T-helper 1 cell treated with Interleukin-12 subunit alpha and Interleukin-12 subunit beta and Interleukin-4 antibody, amounts not matched to agents 30 μg/mL and 1 μg/mL, for 36 hours (primary cell): Measurements from ENCODE around the gene INHA.

Experiments used
- H3K27ac Mint-ChIP-seq: one replicate; pipeline ENCODE4 v1.8.0; 2021; ENCODE audit warnings: mild to moderate bottlenecking, mixed read lengths
- H3K27me3 Mint-ChIP-seq: one replicate; pipeline ENCODE4 v1.8.0; 2021; ENCODE audit warnings: low read depth, mixed read lengths
- H3K36me3 Mint-ChIP-seq: one replicate; pipeline ENCODE4 v1.8.0; 2021; ENCODE audit warnings: low read depth, mixed read lengths
- H3K4me1 Mint-ChIP-seq: one replicate; pipeline ENCODE4 v1.8.0; 2021; ENCODE audit warnings: low read depth, mixed read lengths
- H3K4me3 Mint-ChIP-seq: one replicate; pipeline ENCODE4 v1.8.0; 2021; ENCODE audit warnings: mild to moderate bottlenecking, moderate library complexity, mixed read lengths
- H3K9me3 Mint-ChIP-seq: one replicate; pipeline ENCODE4 v1.8.0; 2021; ENCODE audit warnings: mixed read lengths

Gene INHA

DNA sequence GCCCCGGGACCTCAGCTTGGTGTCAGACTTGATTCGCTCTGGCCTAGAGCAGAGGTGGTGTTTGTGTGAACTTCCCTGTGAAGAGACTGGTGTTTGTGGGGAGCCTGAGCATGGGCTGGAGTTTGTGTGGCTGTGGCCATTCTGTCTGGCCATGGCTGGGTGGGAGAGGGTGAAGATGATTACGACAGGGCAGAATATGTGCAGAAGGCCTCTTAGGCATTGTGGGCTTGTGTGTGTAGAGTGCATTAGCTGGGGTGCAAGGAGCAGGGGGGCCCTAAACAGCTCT is 11.3 kb upstream of the INHA start:
- no peaks in the 10 kb centered on the region for H3K4me1 Mint-ChIP-seq
- no peaks in the 10 kb centered on the region for H3K9me3 Mint-ChIP-seq
- H3K27me3 Mint-ChIP-seq, result peaks cover under 1% of the 10 kb centered on the region
- H3K4me3 Mint-ChIP-seq, result no peak overlapping the region
- no peaks in the 10 kb centered on the region for H3K36me3 Mint-ChIP-seq
- H3K27ac Mint-ChIP-seq, result no peak overlapping the region

DNA sequence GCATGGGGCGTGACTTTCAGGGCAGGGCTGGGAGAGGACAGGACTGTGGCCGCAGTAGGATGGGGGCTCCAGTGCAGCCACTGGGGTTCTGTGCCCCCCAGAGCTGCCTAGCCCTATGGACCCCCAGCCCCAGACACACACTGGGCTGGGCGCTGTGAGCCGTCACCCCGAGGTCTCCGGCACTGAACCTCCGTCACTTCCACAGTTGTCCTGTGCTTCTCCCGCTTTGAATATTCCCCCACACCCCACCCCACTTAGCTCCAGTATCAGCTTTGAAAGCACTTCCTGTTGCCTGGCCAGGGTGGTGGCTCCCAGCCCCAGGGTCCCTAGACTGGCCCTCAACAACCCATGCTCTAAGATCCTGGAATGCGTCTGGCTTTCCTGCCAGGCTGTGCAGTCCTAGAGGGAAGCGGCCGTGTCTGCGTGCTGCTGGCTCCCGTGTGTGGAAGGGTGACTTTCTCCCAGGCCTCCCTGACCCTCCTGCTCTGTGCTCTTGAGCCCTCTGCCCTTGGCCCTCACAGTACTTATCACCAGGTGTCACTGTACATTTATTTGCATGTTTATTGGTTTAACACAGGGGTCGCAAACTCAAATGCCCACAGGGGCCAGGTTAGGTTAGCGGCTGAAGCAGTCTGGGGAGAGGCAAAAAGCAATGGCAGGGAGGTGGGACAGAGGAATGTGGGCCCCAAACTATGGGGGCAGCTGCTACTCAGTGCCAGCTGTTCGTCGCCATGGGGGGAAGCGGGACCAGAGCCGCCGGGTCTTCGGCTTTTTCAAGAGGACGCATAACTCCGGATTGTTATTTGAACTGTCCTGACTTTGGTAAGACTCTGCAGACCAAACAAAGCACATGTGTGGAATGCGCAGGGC is 10.7 kb upstream of the INHA start:
- H3K27me3 Mint-ChIP-seq, result peaks cover 3% of the 10 kb centered on the region
- H3K36me3 Mint-ChIP-seq, result no peaks in the 10 kb centered on the region
- H3K4me3 Mint-ChIP-seq, result no peak overlapping the region
- H3K27ac Mint-ChIP-seq, result no peak overlapping the region
- H3K4me1 Mint-ChIP-seq, result no peaks in the 10 kb centered on the region
- H3K9me3 Mint-ChIP-seq, result no peaks in the 10 kb centered on the region

- peaks cover 3% of the 10 kb centered on the region for H3K27me3 Mint-ChIP-seq
- H3K4me3 Mint-ChIP-seq, result no peak overlapping the region
- H3K36me3 Mint-ChIP-seq, result no peaks in the 10 kb centered on the region
- no peaks in the 10 kb centered on the region for H3K9me3 Mint-ChIP-seq
- H3K27ac Mint-ChIP-seq, result no peak overlapping the region
- H3K4me1 Mint-ChIP-seq, result no peaks in the 10 kb centered on the region
Measured at GRCh38 chr2:219562049-219563020, 9.8 kb upstream of the INHA start.

DNA sequence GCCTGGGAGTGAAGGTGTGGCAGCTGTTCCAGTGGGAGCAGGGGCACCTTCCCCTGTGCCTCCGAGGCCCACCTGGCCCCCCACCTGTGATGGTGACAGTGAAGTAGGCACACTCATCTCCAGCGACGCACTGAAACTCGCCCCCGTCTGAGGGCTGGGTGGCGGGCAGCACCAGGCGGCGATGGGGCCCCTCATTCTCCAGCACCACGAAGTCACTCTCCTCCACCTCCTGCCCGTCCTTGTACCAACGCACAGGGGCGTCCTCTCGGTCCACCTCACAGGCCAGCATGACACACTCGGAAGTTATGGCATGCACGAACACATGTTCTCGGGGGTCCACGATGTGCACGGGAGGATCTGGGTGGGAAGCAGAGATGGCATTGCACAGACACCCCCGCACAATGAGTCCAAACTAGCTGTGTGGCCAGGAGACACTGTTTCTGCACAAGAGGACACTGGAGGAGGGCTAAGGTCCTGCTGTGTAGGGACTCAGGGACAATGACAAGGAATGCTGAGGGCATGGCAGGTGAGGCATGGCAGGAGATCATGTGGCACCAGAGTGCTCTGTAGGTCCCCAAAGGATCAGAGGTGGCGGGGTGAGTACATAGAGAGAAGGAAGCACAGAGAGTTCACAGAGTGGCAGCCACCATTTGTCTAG is 8.7 kb upstream of the INHA start:
- Mint-ChIP-seq H3K27ac (no peak overlapping the region), H3K4me3 (no peak overlapping the region), H3K27me3 (peaks cover 3% of the 10 kb centered on the region), H3K36me3 (no peaks in the 10 kb centered on the region), H3K4me1 (no peaks in the 10 kb centered on the region), H3K9me3 (no peaks in the 10 kb centered on the region)

DNA sequence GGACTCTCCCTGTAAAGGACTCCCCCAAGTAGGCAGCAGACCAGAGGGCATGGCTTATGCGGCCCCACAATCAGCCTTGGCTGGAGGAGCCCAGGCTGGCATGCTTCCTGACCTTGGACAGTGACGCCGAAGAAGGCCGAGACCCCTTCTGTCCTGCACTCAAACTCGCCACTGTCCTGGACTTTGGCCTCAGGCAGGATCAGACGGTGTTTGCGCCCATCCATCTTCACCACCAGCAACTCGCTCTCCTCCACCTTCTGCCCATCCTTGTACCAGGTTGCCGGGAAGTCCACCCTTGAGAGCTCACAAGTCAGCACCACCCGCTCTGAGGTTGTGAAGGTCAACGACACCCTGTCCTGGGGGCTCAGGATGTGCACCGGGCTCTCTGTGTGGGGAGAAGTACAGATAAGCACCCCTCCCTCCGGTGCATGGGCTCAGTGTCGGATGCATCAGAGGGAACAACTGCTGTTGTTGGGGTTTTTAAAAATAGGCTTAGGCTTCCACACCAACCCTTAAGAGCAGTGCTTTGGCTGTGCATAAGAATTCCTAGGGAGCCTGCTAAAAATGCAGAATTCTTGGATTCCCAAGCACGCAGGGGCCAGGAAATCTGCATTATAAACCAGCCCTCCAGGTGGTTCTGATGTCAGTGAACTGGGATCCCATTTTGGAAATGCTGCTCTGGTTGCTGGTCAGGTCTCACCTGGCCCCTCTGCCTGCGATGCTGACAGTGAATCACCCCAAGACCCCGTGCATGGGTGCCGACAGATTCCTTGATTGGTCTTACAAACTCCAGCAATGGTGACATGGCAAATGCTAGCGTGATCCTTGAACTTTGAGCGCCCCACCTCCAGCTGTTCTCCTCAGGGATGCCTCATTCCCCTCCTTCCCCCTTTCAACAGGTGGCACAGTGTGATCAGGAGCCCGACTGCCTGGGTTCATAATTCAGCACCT is 6.7 kb upstream of the INHA start:
- Mint-ChIP-seq H3K27me3 (peaks cover 18% of the 10 kb centered on the region), H3K4me3 (no peak overlapping the region), H3K36me3 (no peaks in the 10 kb centered on the region), H3K4me1 (no peaks in the 10 kb centered on the region), H3K27ac (no peak overlapping the region), H3K9me3 (no peaks in the 10 kb centered on the region)

- no peak overlapping the region for H3K27ac Mint-ChIP-seq
- H3K4me1 Mint-ChIP-seq, result no peaks in the 10 kb centered on the region
- H3K36me3 Mint-ChIP-seq, result no peaks in the 10 kb centered on the region
- no peaks in the 10 kb centered on the region for H3K9me3 Mint-ChIP-seq
- no peak overlapping the region for H3K4me3 Mint-ChIP-seq
- peaks cover 19% of the 10 kb centered on the region for H3K27me3 Mint-ChIP-seq
Measured at GRCh38 chr2:219566640-219567039, 5.5 kb upstream of the INHA start.

DNA sequence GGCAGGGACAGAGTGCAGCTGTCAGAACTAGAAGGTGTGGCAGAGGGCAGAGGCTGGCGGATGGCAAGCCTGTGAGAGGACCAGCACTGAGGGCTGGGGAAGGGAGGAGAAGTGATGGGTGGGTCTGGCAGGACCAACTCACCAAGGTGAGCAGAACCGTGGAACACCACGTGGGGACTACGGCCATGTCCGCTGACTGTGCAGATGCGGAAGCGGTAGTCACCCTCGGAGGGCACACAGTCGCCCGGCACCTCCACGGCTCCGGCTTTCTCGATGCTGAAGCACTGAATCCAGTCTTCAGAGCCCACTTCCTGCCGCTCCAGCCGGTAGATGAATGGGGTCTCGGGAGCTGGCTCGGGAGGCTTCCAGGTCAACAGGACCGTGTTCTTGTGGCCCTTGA is 5.0 kb upstream of the INHA start:
- Mint-ChIP-seq H3K4me1 (no peaks in the 10 kb centered on the region), H3K9me3 (no peaks in the 10 kb centered on the region), H3K36me3 (no peaks in the 10 kb centered on the region), H3K27me3 (peaks cover 24% of the 10 kb centered on the region), H3K4me3 (no peak overlapping the region), H3K27ac (no peak overlapping the region)

DNA sequence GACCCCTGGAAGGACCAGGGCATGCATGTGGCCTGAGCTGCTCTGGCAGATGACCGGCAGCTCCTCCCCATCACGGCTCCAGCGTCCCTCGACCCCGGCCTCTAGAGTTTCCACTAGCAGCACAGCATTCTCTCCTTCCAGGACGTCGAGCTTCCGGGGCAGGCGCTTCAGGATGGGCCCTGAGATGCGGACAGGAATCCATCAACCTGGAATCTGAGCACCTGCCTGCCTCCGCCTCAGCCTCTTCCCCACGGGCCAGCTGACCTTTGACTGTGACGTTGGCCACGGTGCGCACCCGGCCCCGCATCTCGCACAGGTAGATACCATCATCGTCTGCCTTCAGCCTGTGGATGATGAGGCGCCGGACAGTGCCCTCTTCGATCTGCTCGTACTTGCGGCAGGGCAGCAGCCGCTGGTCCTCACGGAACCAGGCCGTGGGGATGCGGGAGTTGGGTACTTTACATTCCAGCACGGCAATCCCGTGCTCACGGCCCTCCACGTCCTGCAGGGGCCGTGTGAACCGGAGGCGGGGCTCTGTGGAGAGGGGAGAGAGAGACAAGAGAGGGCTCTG is 4.2 kb upstream of the INHA start:
- H3K4me3 Mint-ChIP-seq, result no peak overlapping the region
- no peaks in the 10 kb centered on the region for H3K4me1 Mint-ChIP-seq
- H3K27ac Mint-ChIP-seq, result no peak overlapping the region
- peaks cover 29% of the 10 kb centered on the region for H3K27me3 Mint-ChIP-seq
- H3K36me3 Mint-ChIP-seq, result no peaks in the 10 kb centered on the region
- H3K9me3 Mint-ChIP-seq, result no peaks in the 10 kb centered on the region

DNA sequence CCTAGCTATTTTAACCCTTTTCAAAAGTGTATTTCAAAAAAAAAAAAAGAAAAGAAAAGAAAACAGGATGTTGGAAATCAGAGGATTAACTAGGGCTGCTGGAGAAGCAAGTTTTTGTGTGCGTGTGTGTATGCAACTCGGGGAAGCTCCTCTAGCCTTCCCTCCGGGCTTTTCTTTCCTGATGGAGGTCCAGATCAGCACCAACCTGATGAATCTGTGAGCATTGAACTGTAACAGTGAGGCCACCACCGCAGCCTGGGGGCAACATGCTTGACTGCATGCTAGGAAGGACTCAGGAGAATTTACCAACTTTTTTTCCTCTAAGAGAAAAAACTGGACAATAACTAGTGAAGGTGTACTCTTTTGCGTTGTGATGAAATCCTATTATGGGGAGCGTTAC is 3.1 kb upstream of the INHA start:
- H3K36me3 Mint-ChIP-seq, result no peaks in the 10 kb centered on the region
- no peak overlapping the region for H3K4me3 Mint-ChIP-seq
- H3K27ac Mint-ChIP-seq, result no peak overlapping the region
- H3K4me1 Mint-ChIP-seq, result no peaks in the 10 kb centered on the region
- no peaks in the 10 kb centered on the region for H3K9me3 Mint-ChIP-seq
- peaks cover 37% of the 10 kb centered on the region for H3K27me3 Mint-ChIP-seq

GRCh38 chr2:219569635-219570034 is 2.5 kb upstream of the INHA start:
- H3K4me3 Mint-ChIP-seq, result no peak overlapping the region
- no peaks in the 10 kb centered on the region for H3K36me3 Mint-ChIP-seq
- H3K27me3 Mint-ChIP-seq, result peaks cover 37% of the 10 kb centered on the region

DNA sequence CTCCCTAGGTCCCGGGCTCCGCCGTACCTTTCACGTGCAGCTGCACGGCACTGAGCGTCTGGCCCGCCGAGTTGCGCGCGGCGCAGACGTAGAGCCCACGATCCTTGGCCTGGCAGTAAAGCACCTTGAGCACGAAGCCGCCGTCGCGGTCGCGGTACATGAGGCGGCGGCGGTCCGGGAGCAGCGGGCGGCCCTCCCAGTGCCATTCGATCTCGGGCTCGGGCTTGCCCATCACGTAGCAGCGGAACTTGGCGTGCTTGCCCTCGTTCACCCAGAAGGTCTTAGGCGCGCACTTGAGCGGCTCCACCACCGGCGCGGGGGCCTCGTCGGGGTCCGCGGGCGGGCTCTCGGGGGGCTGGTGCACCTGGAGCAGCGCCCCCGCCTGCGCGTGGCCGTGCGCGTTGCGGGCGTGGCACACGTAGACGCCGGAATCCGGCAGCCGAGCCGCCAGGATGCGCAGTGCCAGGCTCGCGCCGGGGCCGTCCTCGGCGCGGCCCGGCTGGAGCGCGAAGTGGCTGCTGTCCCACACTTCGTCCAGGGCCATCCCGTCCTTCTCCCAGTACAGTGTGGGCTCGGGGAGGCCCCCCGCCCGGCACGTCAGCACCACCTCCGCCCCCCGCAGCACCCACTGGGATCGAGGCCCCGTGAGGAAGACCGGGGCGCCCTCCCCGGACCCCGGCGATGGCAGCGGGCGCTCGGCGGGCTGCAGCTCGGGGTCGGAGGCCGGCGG is 1.8 kb upstream of the INHA start:
- Mint-ChIP-seq H3K36me3 (no peaks in the 10 kb centered on the region), H3K4me3 (no peak overlapping the region), H3K27me3 (peaks cover 41% of the 10 kb centered on the region), H3K9me3 (no peaks in the 10 kb centered on the region), H3K27ac (no peak overlapping the region), H3K4me1 (no peaks in the 10 kb centered on the region)

More at GRCh38 chr2:219569635-219570034, 2.5 kb upstream of the INHA start:
- Mint-ChIP-seq H3K27ac (no peak overlapping the region), H3K4me1 (no peaks in the 10 kb centered on the region), H3K9me3 (no peaks in the 10 kb centered on the region)

- H3K9me3 Mint-ChIP-seq, result no peaks in the 10 kb centered on the region
- peaks cover 43% of the 10 kb centered on the region for H3K27me3 Mint-ChIP-seq
Measured at GRCh38 chr2:219570924-219571310, 1.2 kb upstream of the INHA start.

More at GRCh38 chr2:219570924-219571310, 1.2 kb upstream of the INHA start:
- no peaks in the 10 kb centered on the region for H3K36me3 Mint-ChIP-seq
- no peak overlapping the region for H3K4me3 Mint-ChIP-seq
- no peaks in the 10 kb centered on the region for H3K4me1 Mint-ChIP-seq
- no peak overlapping the region for H3K27ac Mint-ChIP-seq
